Activated naive CD8-positive, alpha-beta T cell treated with anti-CD3 and anti-CD28 coated beads, Interleukin-2, amount 50 U/mL, for 16 hours (primary cell): ENCODE measurements around the gene RELL1.

Experiments
- DNase-seq: peaks from one replicate; pipeline ENCODE4 v3.0.0-alpha.2; 2020; ENCODE audit warnings: low read depth, low spot score

RELL1 gene

GRCh38 chr4:37639551-37640285 is 46.5 kb downstream of the RELL1 start:
- no peak for DNase-seq

DNA sequence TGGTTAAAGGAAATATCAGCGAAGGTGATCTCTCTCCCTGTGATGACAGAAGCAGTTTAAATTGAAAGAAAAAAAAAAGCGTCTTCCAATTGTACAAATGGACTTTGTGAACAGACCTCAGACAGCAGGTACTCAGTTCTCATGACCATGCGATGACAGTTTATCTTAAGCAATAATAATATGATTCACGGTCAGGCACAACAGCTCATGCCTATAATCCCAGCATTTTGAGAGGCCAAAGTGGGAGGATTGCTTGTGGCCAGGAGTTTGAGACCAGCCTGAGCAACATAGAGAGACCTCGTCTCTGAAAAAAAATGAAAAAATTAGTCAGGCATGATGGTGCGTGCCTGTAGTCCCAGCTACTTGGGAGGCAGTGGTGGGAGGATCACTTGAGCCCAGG is 51.0 kb downstream of the RELL1 start:
- no peak for DNase-seq

DNA sequence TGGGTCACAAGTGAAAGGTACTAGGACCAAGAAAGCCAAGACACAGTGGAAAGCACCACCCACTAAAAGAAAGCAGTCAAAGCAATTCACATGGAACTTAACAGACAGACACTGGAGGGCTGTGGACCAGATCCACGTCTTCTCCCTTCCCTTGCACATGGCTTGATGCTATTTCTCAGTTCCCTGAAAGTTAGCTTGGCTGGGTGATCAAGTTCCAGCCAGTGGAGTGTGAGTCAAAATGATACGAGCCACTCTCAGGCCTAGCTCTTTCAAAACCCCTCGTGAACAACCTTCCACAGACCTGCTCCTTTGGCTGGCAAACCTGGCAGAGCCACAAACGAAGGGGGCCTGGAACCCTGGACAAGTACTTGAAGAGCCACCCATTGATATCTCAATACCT is 52.0 kb downstream of the RELL1 start:
- no peak for DNase-seq

- no peak for DNase-seq
These were observed 53.3 kb downstream of the RELL1 start for GRCh38 chr4:37632836-37633235.

DNA sequence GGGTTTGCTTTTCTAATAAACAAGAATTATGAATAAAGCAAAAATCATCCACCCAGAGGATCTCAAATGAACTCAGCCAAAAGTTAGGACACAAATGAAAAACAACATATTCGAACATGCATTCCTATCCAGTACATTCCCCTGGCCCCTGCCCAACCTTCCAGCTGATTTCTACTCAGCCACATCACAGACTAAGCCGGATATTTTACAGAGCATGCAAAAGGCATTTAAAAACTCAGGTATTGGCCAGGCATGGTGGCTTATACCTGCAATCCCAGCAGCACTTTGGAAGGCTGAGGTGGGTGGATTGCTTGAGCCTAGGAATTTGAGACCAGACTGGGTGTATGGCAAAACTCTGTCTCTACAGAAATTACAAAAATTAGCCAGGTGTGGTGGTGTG is 54.6 kb downstream of the RELL1 start:
- DNase-seq: no peak

GRCh38 chr4:37629713-37630112 is 56.5 kb downstream of the RELL1 start:
- no peak for DNase-seq

- DNase-seq: no peak
These were observed 57.1 kb downstream of the RELL1 start for GRCh38 chr4:37628977-37629609.

DNA sequence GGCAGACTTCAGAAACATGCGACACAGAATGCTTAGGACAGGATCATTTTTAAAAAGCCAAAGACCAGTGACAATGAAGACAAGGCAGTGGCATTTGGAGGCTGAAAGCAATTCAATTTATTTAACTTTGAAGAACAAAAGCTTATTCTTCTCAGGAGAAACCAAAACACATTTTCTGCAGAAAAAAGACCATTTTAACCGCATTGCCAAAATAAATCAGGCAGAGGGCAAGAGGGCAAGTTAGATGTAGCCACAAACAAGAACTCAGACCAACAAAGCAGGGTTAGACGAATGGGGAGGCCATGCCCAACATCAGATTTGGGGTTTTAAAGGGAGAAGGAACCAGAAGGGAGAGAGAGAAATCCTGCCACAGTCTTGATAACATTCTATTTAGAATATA is 58.9 kb downstream of the RELL1 start:
- no peak for DNase-seq

GRCh38 chr4:37625499-37625898 is 60.7 kb downstream of the RELL1 start:
- DNase-seq: no peak

DNA sequence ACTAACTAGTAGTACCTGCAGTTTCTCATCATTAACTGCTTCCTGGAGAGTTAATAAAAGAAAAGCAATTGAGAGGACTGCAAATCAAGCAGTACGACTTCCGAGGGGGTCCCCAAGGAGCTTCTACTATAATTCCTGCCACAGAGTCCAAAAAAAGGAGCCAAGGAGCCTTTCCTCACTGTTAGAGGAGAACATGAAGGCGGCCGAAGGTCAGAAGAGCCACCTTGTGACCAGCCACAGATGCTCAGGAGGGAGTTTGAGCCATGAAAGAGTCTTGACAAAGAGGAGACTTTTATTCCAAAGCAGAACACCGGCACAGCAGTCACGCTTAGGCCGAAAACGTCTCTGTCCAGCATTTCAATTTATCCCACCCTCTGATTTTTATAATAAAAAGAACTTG is 62.2 kb downstream of the RELL1 start:
- no peak for DNase-seq

DNA sequence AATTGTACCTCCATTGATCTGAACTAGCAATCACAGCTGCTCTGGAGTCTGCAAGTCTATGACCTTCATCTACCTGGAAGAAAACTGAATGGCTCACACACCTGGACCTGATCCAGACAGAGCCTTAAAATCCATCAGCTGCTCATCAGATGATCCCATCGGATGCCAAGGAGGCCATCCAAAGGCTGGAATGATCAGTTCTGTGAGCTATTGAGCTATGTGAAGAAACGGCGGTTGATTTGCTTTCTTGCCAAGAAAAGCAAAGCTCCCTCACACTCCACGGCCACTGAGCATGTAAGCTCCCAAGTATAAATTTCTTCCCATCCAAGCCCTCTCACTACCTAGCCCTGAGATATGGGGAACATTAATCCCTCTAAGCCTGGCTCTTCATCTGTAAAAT is 63.1 kb downstream of the RELL1 start:
- no peak for DNase-seq

- DNase-seq: no peak
These were observed 66.0 kb downstream of the RELL1 start for GRCh38 chr4:37620176-37620575.

GRCh38 chr4:37615720-37616063 is 70.5 kb downstream of the RELL1 start:
- no peak for DNase-seq

DNA sequence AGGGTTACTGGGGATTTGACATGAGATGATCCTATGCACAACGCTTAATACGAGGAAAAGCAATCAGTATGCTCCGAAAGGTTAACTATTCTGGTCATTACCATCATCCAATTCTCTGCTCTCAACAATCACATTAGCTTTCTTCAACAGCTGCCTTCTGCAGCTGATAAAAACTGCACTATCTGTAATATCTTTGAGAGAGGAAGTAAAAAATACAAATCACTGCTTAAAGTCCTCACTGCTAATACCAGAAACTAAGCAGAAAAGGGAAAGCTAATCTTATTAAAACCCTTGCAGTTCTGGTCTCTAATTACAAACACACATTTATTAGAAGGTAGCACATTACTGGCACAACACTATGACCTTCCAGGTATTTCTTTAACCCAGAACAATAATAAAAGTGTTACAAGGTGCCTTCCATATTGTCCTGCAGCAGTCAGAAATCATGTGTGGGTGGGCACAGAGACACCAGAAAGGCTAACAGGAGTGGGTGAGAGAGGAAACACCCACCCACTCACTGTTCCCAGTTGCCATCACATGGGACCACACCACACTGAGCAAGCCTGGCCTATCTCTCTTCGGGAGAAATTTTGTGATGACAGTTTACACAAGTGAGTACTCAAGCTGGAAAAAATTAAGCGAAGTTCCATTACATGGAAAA is 71.0 kb downstream of the RELL1 start:
- no peak for DNase-seq

- no peak for DNase-seq
These were observed 73.4 kb downstream of the RELL1 start for GRCh38 chr4:37612811-37613210.

DNA sequence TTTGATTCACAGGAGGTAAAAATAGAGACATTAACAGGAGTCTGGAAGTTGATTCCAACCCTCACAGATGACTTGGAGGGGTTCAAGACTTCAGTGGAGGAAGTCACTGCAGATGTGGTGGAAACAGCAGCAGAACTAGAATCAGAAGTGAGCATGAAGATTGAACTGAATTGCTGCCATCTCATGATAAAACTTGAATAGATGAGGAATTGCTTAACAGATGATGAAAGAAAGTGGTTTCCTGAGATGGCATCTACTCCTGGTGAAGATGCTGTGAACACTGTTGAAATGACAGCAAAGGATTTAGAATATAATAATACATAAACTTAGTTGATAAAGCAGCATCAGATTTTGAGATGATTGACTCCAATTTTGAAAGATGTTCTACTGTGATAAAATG is 76.5 kb downstream of the RELL1 start:
- DNase-seq: no peak

DNA sequence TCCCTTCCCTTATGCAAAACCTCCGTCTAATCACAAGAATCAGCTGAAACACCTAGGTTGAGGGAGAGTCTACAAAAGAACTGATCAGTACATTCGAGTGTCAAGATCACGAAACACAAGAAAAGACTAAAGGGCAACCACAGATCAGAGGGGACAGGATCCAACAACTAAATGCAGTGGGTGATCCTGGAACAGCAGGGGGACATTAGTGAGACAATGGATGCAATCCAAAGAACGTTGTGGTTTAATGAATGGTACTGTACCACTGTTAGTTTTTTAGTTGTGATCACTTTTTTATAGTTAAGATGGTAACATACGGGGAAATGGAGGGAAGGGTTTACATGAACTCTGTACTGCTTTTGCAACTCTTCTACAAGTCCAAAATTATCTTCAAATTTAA is 79.2 kb downstream of the RELL1 start:
- no peak for DNase-seq

- DNase-seq: no peak
These were observed 80.2 kb downstream of the RELL1 start for GRCh38 chr4:37605843-37606565.

- no peak for DNase-seq
These were observed 81.7 kb downstream of the RELL1 start for GRCh38 chr4:37604461-37604860.

DNA sequence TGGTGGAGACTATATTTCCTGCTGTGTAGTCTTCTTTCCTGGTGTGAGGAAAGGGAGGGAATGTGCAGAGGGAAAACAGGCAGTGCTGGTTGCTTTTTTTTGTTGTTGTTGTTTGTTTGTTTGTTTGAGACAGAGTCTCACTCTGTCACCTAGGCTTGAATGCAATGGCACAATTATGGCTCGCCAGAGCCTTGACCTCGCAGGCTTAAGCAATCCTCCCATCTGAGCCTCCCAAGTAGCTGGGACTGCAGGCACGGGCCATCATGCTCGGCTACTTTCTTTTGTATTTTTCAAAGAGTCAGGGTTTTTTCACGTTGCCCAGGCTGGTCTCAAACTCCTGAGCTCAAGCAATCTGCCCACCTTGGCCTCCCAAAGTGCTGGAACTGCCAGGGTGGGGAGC is 82.5 kb downstream of the RELL1 start:
- DNase-seq: no peak

DNA sequence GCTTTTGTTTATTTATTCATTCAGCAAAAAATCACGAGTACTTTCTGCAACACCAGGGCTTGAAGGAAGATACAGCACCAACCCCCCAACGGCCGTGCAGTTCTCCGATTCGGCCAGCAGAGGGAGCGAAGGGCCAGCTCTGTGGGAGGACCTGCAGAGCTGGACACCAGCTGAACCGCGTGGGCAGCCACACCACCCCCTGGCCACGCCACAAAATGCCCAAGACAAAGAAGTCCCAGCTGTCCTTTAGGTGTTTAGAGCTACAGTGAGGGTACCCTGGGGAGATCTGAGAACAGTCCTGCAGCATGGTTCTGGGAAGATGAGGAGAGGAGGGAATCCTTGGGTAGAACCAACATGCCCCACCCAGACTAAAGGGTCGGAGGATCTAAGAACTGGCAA is 83.1 kb downstream of the RELL1 start:
- peak; percentile 55 for DNase-seq

DNA sequence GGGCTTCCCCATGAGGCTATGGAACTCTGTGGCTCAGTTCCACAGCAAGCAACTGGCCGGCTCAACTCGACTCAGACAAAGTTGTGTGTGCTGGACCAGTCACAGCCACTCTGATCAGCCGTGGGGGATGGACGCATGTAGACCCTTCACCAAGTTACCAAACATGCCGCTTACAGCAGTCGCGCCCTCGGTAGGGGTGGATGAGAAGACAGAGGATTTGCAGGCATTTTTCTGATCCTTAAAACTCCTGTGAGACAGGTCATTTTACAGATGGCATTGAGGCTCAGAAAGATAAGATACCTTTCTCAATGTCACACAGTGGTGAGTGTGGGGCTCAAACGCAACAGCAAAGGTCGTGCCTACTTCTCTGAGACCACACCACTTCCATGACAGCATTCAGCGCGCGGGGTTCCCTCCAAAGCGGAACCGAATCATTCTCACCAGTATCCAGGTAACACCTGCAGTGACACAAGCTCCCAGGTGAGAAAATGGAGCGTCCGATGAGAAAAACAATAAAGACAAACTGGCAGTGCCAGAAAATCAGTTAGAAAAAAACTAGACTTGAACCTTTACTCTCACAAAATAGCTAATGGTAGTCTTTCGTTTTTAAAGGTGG is 83.6 kb downstream of the RELL1 start:
- no peak for DNase-seq
